NCI-H146 (cell line): ENCODE results near the gene OSTF1.

ENCODE experiments used
- DNase-seq: peaks from one replicate; lab custom pipeline; 2025; lab: John Stamatoyannopoulos, UW

Gene OSTF1

GRCh38 chr9:75167281-75167680 lies 79.0 kb downstream of the OSTF1 start:
- no peak for DNase-seq

- no peak for DNase-seq
Measured at GRCh38 chr9:75168270-75169178, 80.2 kb downstream of the OSTF1 start.

GRCh38 chr9:75169623-75170022 lies 81.3 kb downstream of the OSTF1 start:
- no peak for DNase-seq

GRCh38 chr9:75170898-75171360 lies 82.6 kb downstream of the OSTF1 start:
- DNase-seq: no peak

GRCh38 chr9:75175395-75175794 lies 87.1 kb downstream of the OSTF1 start:
- DNase-seq: no peak

GRCh38 chr9:75176037-75176436 lies 87.7 kb downstream of the OSTF1 start:
- DNase-seq: no peak

- no peak for DNase-seq
Measured at GRCh38 chr9:75181750-75182149, 93.4 kb downstream of the OSTF1 start.

- no peak for DNase-seq
Measured at GRCh38 chr9:75183306-75183705, 95.0 kb downstream of the OSTF1 start.

- DNase-seq: no peak
Measured at GRCh38 chr9:75184471-75184870, 96.2 kb downstream of the OSTF1 start.

- DNase-seq: no peak
Measured at GRCh38 chr9:75185585-75186170, 97.4 kb downstream of the OSTF1 start.

GRCh38 chr9:75186767-75187380 lies 98.6 kb downstream of the OSTF1 start:
- DNase-seq: no peak

- DNase-seq: no peak
Measured at GRCh38 chr9:75188756-75189155, 100.4 kb downstream of the OSTF1 start.

GRCh38 chr9:75190762-75191161 lies 102.4 kb downstream of the OSTF1 start:
- no peak for DNase-seq
